MM.1S (cell line): Measurements from ENCODE around the gene UGT2B15.
"Not testable (repeated sequence)": the region's sequence is repeated elsewhere in the genome, so short reads cannot be mapped to it uniquely, and the experiment has no call there.

Experiments used
- DNase-seq: peaks from one replicate; pipeline ENCODE4 v3.0.0-alpha.2; 2015
- H2AFZ ChIP-seq: fragments of 300-600 bp; sonication (generic); 2 replicates; pipeline ENCODE4 v1.6.0; 2016; ENCODE audit warnings: antibody characterized with exemption, low read length
- H3F3A ChIP-seq: fragments of 300-600 bp; sonication (generic); 2 replicates; pipeline ENCODE4 v1.6.1; 2016; ENCODE audit warnings: mild to moderate bottlenecking, antibody characterized with exemption, low read length, moderate library complexity, mixed read lengths; ENCODE audit not compliant: insufficient read depth
- H3K27ac ChIP-seq: fragments of 300-600 bp; sonication (generic); 2 replicates; pipeline ENCODE4 v1.5.1; 2016; ENCODE audit warnings: mild to moderate bottlenecking, low read length
- H3K27me3 ChIP-seq: fragments of 300-600 bp; sonication (generic); replicated peaks from 2 replicates; pipeline ENCODE4 v1.6.0; 2016; ENCODE audit warnings: low read length; ENCODE audit not compliant: insufficient read depth
- H3K36me3 ChIP-seq: fragments of 300-600 bp; sonication (generic); replicated peaks from 2 replicates; pipeline ENCODE4 v1.6.1; 2016; ENCODE audit warnings: mild to moderate bottlenecking, low read length, mixed read lengths; ENCODE audit not compliant: insufficient read depth
- H3K4me1 ChIP-seq: fragments of 300-600 bp; sonication (generic); 2 replicates; pipeline ENCODE4 v1.6.1; 2016; ENCODE audit warnings: low read length, mixed read lengths
- H3K4me2 ChIP-seq: fragments of 300-600 bp; sonication (generic); 2 replicates; pipeline ENCODE4 v1.6.0; 2016; ENCODE audit warnings: low read depth, low read length
- H3K4me3 ChIP-seq: fragments of 300-600 bp; sonication (generic); 2 replicates; pipeline ENCODE4 v1.5.1; 2016; ENCODE audit warnings: low read length, mixed read lengths
- H3K79me2 ChIP-seq: fragments of 300-600 bp; sonication (generic); 2 replicates; pipeline ENCODE4 v1.6.1; 2016; ENCODE audit warnings: mixed run types, low read length, mixed read lengths
- H3K9ac ChIP-seq: fragments of 300-600 bp; sonication (generic); 2 replicates; pipeline ENCODE4 v1.6.1; 2016; ENCODE audit warnings: low read length, mixed read lengths
- H3K9me2 ChIP-seq: fragments of 300-600 bp; sonication (generic); replicated peaks from 2 replicates; pipeline ENCODE4 v1.6.1; 2016; ENCODE audit warnings: mild to moderate bottlenecking, low read length, mixed read lengths; ENCODE audit not compliant: insufficient read depth
- H3K9me3 ChIP-seq: fragments of 300-600 bp; sonication (generic); replicated peaks from 2 replicates; pipeline ENCODE4 v1.6.1; 2016; ENCODE audit warnings: mild to moderate bottlenecking, low read length, mixed read lengths; ENCODE audit not compliant: insufficient read depth
- H4K20me1 ChIP-seq: fragments of 300-600 bp; sonication (generic); 2 replicates; pipeline ENCODE4 v1.6.1; 2016; ENCODE audit warnings: mild to moderate bottlenecking, low read length, moderate library complexity, mixed read lengths; ENCODE audit not compliant: insufficient read depth
- CTCF ChIP-seq: fragments of 300-600 bp; sonication (generic); IDR thresholded peaks from 2 replicates; pipeline ENCODE4 v1.5.1; 2016; ENCODE audit warnings: antibody characterized with exemption, low read length, mixed read lengths
- EZH2 ChIP-seq: fragments of 300-600 bp; sonication (generic); optimal IDR thresholded peaks from 2 replicates; pipeline ENCODE3; 2017; ENCODE audit warnings: low read depth, mild to moderate bottlenecking, antibody characterized with exemption, low read length, mixed read lengths
- EZH2phosphoT487 ChIP-seq: fragments of 300-600 bp; sonication (generic); IDR thresholded peaks from 2 replicates; pipeline ENCODE4 v1.6.1; 2018; ENCODE audit warnings: antibody characterized with exemption, low read length

The UGT2B15 gene

GRCh38 chr4:68683034-68683433 lies 12.6 kb upstream of the UGT2B15 start:
- H3K27ac ChIP-seq: no peak overlapping the region
- H3K9ac ChIP-seq: no peak overlapping the region
- no peaks in the 10 kb centered on the region for H3K9me2 ChIP-seq
- H3K79me2 ChIP-seq: no peaks in the 10 kb centered on the region
- no peaks in the 10 kb centered on the region for H4K20me1 ChIP-seq
- no peak for DNase-seq
- no peaks in the 10 kb centered on the region for H3K27me3 ChIP-seq
- H3K9me3 ChIP-seq: no peaks in the 10 kb centered on the region
- H2AFZ ChIP-seq: no peak overlapping the region
- no peaks in the 10 kb centered on the region for H3K36me3 ChIP-seq
- no peaks in the 10 kb centered on the region for H3F3A ChIP-seq
- no peak overlapping the region for H3K4me3 ChIP-seq
- H3K4me1 ChIP-seq: no peaks in the 10 kb centered on the region
- no peak overlapping the region for H3K4me2 ChIP-seq
- TF ChIP-seq EZH2phosphoT487: no peak
- no peak for TF ChIP-seq CTCF

GRCh38 chr4:68681298-68681697 lies 10.8 kb upstream of the UGT2B15 start:
- H2AFZ ChIP-seq, H3K36me3 ChIP-seq, H3K27me3 ChIP-seq, H3K27ac ChIP-seq, H3K4me2 ChIP-seq, DNase-seq, H3K9ac ChIP-seq, H3K79me2 ChIP-seq, H3K9me3 ChIP-seq, H4K20me1 ChIP-seq, H3K4me1 ChIP-seq, H3K4me3 ChIP-seq, H3F3A ChIP-seq, H3K9me2 ChIP-seq: not testable (repeated sequence)

- Histone ChIP-seq H3K27me3 (no peaks in the 10 kb centered on the region), H4K20me1 (no peaks in the 10 kb centered on the region), H3K27ac (no peak overlapping the region), H3F3A (no peaks in the 10 kb centered on the region), H3K4me1 (no peaks in the 10 kb centered on the region), H3K9ac (no peak overlapping the region), H2AFZ (no peak overlapping the region), H3K4me3 (no peak overlapping the region), H3K36me3 (no peaks in the 10 kb centered on the region), H3K79me2 (no peaks in the 10 kb centered on the region), H3K4me2 (no peak overlapping the region), H3K9me2 (no peaks in the 10 kb centered on the region), H3K9me3 (no peaks in the 10 kb centered on the region)
- DNase-seq: no peak
- TF ChIP-seq CTCF: peak; percentile 29
- no peak for TF ChIP-seq EZH2
- no peak for TF ChIP-seq EZH2phosphoT487
These were observed 2.7 kb upstream of the UGT2B15 start for GRCh38 chr4:68673143-68673542.

- H3K27me3 ChIP-seq, H3K9ac ChIP-seq, H3K79me2 ChIP-seq, H3K4me1 ChIP-seq, H3K9me2 ChIP-seq, H3K4me2 ChIP-seq, H3K9me3 ChIP-seq, H3F3A ChIP-seq, H4K20me1 ChIP-seq, H3K27ac ChIP-seq, H3K36me3 ChIP-seq, H2AFZ ChIP-seq, DNase-seq, H3K4me3 ChIP-seq: not testable (repeated sequence)
These were observed 765 bp upstream of the UGT2B15 start for GRCh38 chr4:68671217-68671616.

- H3K79me2 ChIP-seq, H3K9me3 ChIP-seq, H3K36me3 ChIP-seq, H3F3A ChIP-seq, DNase-seq, H3K4me2 ChIP-seq, H3K9ac ChIP-seq, H3K4me3 ChIP-seq, H3K4me1 ChIP-seq, H2AFZ ChIP-seq, H3K27ac ChIP-seq, H3K27me3 ChIP-seq, H4K20me1 ChIP-seq, H3K9me2 ChIP-seq: not testable (repeated sequence)
These were observed 1.8 kb downstream of the UGT2B15 start for GRCh38 chr4:68668537-68669163.

GRCh38 chr4:68667551-68667950 lies 2.9 kb downstream of the UGT2B15 start:
- H3K4me3 ChIP-seq, H3K79me2 ChIP-seq, H3F3A ChIP-seq, H3K9ac ChIP-seq, H3K27ac ChIP-seq, H3K4me1 ChIP-seq, H2AFZ ChIP-seq, H3K4me2 ChIP-seq, H3K9me2 ChIP-seq, DNase-seq, H3K9me3 ChIP-seq, H4K20me1 ChIP-seq, H3K36me3 ChIP-seq, H3K27me3 ChIP-seq: not testable (repeated sequence)
